HG03442 (cell line): ENCODE results near the gene BPIFA1.

Experiments
- ATAC-seq: cut with Tn5 transposase; IDR thresholded peaks from one replicate; pipeline ENCODE4 v1.9.1; 2021; ENCODE audit warnings: mild to moderate bottlenecking, moderate library complexity; ENCODE audit not compliant: unreplicated experiment

The BPIFA1 gene

GRCh38 chr20:33239979-33240736, 4.4 kb downstream of the BPIFA1 start:
- ATAC-seq, result no peak

DNA sequence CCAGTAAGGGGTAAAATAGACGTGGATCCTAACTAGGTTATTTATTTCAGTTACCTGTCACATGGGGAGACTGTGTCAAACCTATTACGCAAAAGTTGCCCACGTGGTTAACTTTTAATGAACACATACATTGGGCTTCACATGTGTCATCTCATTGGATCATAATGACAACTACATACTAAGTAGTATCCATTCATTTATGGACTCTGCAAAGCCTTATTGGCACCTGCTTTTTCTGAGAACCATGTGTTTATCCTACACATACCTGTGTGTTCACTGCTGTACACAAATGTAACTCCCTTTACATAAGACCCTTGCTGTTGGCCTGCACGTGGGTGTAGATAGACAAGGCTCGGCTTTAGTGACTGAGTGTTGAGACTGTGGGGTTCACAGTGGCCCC, 5.1 kb downstream of the BPIFA1 start:
- no peak for ATAC-seq

DNA sequence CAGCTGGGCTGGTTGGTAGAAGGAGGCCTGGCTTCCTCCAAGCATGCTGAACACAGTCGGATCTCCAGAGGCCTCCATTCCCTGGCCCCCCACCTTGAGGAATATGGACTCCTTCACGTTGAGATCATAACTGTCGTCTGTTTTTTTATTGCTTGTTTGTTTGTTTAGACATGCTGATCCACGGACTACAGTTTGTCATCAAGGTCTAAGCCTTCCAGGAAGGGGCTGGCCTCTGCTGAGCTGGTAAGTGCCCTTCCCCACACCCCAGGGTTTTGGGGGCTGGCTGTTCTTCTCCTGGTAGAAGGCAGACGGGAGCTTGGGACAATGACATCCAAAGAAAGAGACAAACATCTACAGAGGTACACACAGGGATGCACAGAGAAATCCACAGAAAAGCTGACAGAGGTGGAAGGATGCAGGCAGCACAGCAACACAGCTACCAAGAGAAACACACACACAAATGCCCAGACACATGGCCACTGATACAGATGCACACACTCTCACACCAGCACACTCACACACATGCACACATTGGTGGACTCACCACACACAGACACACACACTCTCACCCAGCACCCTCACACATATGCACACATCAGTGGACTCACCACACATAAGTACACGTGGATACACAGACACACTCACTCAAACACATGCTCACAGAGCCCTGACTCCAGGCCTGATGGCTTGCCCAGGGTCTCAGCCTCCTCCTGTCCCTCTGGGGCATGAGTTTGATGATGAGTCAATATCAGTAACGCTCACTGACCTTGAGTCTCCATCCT, 6.7 kb downstream of the BPIFA1 start:
- no peak for ATAC-seq

GRCh38 chr20:33246077-33246476, 10.3 kb downstream of the BPIFA1 start:
- ATAC-seq, result no peak

DNA sequence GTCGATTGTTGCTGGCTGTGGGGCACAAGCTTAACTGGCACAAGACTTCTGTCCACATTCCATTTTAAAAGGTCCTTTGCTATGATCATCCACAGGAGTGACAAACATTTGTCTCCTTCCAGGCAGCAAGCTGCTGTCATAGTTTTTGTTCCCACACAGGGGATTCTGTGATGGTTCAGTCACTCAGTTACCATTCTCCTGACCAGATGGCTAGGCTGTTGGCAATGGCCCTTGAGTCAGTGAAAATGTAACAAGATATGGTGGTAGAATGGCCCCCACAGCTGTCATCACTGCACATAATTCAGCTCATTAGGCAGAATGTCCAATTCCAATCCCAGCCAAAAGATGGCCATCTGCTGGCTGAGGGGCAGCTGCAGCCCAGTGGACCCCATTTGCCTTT, 13.7 kb downstream of the BPIFA1 start:
- ATAC-seq, result no peak

DNA sequence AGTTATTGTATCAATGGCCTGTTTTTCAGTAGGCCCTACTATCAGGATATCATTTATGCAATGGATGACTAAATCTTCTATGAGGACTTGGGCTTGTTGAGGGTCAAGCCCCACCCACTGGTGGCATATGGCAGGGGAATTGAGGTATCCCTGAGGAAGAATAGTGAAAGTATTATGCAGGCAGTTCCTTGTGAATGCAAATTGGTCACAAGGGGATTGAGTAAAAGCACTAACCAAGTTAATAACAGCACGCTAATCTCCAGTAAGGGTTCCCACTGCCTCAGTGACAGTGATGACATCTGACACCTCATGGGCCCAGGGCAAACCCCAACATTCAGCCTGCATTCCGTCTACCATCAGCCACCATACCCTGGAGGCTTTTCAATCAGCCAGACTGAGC, 14.9 kb downstream of the BPIFA1 start:
- no peak for ATAC-seq

DNA sequence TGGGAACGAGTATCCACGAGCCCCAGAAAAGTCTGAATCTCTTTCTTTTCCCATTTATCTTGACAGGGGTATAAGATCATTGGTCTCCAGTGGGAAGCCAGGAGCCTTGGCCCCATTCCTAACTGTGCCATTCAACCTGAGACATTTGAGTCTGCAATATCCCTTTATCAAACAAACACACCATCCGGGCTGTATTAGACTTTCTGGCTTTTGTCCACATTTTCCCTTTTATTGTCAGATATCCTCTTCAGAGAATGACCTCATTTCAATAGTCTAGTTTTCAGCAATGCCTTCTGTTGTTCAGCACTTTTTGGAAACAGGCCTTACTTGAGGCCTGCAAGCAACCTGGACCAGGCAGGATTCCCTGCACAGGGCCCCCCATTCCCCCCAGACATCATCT, 15.7 kb downstream of the BPIFA1 start:
- ATAC-seq, result no peak

GRCh38 chr20:33252460-33252859, 16.7 kb downstream of the BPIFA1 start:
- ATAC-seq, result no peak

- ATAC-seq, result no peak
Observed at GRCh38 chr20:33255005-33255404, 19.2 kb downstream of the BPIFA1 start.

DNA sequence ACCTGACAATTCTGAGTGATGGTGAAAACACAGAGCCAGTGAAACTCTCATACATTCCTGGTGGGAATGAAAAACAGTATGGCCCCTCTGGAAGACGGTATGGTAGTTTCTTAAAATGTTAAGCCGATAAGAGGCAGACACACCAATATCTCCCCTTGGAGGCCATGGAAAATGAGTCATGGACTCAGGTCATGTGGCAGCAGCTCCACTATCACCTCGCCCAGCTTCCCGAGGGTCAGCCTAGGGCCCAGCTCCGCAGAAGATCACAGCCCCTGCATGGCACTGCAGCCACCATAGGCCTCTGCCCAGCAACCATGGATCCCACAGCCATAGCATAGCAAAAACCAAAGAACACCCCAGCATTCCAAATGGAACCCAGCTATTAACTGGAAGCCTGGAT, 21.4 kb downstream of the BPIFA1 start:
- ATAC-seq, result no peak

DNA sequence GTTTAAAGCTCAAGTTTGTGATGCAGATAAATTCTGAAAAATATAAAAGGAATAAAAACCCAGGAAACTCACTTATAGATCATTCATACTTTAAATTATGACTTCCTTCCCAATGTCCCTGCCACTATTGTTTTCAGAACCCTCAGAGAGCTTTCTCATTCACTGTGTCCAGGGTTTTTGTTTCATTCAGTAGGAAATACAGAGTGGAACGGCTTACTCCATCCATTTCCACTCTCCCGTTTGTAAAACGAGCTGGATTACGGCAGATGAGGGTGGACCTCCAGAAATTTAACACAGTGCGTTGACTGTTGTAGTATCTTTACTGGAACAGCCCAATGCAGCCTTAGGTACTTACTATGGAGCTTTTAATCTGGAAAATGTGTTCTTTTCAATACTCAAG, 23.6 kb downstream of the BPIFA1 start:
- ATAC-seq, result no peak

DNA sequence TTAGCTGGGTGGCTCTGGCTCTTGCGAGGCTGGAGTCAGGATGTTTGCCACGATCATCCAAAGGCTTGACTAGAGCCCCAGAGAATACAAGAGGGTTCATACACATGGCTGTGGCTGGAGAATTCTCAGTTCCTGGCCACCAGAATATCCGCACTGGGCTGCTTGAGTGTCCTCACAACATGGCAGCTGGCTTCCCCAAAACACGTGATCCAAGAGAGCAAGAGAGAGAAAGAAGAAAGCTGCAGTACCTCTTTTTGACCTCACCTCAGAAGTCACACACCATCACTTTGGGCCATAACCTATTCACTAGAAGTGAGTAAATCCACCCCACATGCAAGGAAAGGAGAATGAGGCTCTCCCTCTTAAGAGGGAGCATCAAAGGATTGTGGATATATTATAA, 25.7 kb downstream of the BPIFA1 start:
- no peak for ATAC-seq

GRCh38 chr20:33262658-33263065, 26.9 kb downstream of the BPIFA1 start:
- ATAC-seq, result no peak

DNA sequence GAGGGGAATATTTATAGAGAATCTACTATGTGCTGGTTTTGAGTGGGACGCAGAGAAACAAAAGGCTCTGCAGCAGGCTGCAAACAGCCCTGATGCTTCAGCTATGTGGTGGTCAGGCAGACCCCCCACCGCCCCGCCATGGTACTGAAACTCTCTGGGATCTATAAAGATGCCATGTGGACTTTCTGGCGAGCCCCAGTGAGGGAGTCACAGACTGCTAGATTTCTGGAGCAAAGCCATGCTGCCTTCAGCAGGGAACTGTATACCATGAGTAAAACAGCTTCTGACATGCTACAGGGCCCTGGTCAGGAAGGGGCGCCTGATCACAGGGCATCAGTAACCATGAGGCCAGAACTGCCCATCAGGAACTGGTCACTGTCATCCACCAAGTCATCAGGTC, 28.0 kb downstream of the BPIFA1 start:
- no peak for ATAC-seq

DNA sequence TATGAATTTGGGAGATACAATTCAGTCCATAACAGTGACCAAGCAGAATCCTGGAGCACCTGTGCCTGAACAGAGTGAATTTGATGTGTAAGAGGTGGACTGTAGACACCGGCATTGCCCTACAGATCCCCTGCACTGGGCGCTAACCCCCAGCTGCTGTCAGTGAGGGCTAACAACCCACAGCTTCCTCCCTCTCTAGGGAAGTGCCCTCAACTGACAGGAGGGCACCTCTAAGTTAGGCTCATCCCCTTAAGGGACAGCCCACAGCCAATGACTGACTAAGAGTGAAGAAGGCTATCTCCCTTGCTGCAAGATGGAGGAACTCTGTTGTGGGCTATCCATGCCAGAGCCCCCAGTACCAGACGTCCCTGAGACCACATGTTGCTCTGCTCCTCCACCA, 31.9 kb downstream of the BPIFA1 start:
- ATAC-seq, result no peak

- no peak for ATAC-seq
Observed at GRCh38 chr20:33272155-33272873, 36.5 kb downstream of the BPIFA1 start.

DNA sequence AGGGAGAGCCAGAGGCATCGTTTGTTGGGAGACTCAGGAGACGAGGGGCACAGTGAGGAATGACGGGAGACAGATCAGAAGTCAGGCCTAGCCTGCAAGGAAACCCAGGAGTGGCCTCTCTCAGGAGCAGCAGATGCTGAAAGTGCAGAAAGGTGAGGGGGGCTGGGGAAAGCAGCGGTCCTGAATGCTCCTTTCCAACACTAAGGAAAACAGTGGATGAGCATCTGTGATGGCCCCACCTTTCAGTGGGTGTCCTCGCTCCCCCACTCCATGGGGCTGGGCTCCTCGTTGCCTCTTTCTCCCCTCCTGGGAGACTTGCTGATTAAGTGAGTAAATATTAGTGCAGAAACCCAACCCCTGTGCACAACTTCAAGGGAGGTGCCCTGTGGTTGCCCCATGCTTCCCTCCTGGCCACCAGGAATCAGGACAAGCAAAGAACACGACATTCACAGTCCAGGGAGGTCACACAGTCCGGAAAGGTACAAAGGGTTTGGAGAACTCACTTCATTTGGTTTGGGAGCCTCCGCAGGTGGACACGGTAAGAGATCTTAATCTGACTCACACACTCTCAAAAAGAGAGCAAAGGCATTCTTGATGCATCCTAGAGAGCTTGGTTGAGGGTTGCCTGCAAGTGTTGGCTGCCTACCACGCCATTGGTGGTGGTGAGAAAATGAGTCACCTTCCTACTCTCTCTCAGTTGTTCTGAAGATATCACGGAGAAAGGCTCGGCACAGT, 37.5 kb downstream of the BPIFA1 start:
- ATAC-seq, result no peak

DNA sequence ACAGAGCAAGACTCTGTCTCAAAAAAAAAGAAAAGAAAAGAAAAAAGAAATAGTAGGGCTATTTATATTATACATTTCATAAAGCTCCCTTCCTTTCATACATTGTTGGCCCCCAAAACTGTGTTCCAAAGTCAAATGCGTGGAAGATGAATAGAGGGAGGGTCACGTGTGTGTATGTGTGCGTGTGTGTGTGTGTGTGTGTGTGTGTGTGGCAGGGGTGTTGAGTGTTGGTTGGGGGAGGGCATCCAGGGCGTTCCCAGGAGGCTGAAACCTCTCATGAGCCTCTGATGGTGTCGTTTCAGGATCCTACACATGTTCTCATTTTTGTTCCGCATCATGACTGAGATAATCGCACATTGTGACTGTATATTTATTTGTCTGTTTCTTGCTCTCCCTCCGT, 39.4 kb downstream of the BPIFA1 start:
- ATAC-seq, result no peak

DNA sequence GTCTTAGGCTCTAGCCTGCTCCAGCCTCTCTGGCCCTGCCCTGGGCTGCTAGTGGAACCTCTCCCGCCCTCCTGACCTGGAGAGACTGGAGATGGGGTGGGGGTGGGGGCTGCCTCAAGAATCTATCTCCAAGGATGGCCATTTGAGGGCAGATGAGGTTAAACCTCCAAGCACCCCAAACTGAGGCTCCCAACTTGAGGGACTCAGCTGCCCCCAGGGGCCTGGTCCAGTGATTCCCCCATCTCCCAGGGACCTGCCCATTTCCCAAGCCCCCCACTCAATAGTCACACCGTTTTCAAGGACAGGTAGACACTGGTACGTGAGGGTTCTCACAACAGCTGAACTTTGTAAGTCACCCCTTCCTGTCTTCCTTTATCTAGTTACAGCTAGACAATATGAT, 40.1 kb downstream of the BPIFA1 start:
- ATAC-seq, result no peak

DNA sequence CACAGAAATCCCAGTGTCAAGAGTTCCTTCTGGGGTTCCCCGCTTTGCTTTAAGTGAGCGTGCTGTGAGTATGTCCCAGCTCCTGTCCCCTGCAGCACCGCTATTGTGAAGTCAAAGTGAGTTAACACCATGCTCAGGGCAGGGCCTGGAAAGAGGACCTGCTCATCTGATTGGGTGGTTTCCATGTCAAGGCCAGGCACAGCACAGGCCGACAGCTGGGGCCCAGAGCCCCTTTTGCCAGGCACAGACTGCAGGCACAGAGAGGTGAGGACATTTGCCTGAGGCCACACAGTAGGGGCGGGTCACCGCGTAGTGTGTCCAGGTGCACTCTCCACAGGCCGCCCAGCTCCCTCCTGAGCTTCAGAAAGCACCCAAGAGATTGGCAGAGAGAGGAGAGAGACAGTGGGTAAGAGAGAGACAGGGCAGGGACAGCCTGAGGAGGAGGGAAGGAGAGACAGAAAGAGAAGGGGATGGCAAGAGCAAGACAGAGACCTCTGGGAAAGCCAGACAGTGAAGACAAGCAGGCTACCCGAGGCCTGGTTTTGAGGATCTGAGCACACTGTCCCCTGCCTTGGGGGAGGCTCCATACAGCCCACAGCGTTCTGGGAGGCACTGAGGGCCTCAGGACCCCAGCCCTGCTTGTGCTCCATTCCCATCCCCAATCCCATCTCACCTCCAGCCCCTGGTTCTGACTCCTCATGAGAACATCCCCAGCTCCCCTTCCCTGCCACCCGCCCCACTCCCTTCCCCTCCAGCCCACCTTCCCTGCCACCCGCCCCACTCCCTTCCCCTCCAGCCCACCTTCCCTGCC, 40.7 kb downstream of the BPIFA1 start:
- no peak for ATAC-seq
